ENCODE data around the gene CHAC1.

The CHAC1 gene

GRCh38 chr15:40921949-40922607, 31.2 kb upstream of the CHAC1 start:
- in situ Hi-C loops (cut with MboI; ENCODE audit: low sequenced_read_pairs): loop anchor here (25.0 kb wide), 1 partner anchor 1140 kb away; no protein-coding TSS in a partner anchor

GRCh38 chr15:40922608-40923005, 30.7 kb upstream of the CHAC1 start:
- in situ Hi-C loops (cut with MboI; ENCODE audit: low sequenced_read_pairs): loop anchor here (25.0 kb wide), 1 partner anchor 1140 kb away; no protein-coding TSS in a partner anchor

- in situ Hi-C loops (cut with MboI; ENCODE audit: low sequenced_read_pairs): loop anchor here (25.0 kb wide), 1 partner anchor 1139 kb away; no protein-coding TSS in a partner anchor
These were observed 29.7 kb upstream of the CHAC1 start for GRCh38 chr15:40923551-40923950.

GRCh38 chr15:40925495-40925862, 27.8 kb upstream of the CHAC1 start:
- in situ Hi-C loops (cut with MboI; ENCODE audit: low sequenced_read_pairs): no loop called here

- in situ Hi-C loops (cut with MboI; ENCODE audit: low sequenced_read_pairs): no loop called here
These were observed 27.2 kb upstream of the CHAC1 start for GRCh38 chr15:40925863-40926658.

- in situ Hi-C loops (cut with MboI; ENCODE audit: low sequenced_read_pairs): no loop called here
These were observed 26.4 kb upstream of the CHAC1 start for GRCh38 chr15:40926659-40927494.

- in situ Hi-C loops (cut with MboI; ENCODE audit: low sequenced_read_pairs): no loop called here
These were observed 25.8 kb upstream of the CHAC1 start for GRCh38 chr15:40927495-40927872.

GRCh38 chr15:40927873-40928806, 25.1 kb upstream of the CHAC1 start:
- in situ Hi-C loops (cut with MboI; ENCODE audit: low sequenced_read_pairs): no loop called here

- in situ Hi-C loops (cut with MboI; ENCODE audit: low sequenced_read_pairs): no loop called here
These were observed 24.2 kb upstream of the CHAC1 start, which contains the start of gene DLL4 for GRCh38 chr15:40928821-40929659. Gene DLL4, plus strand, starts transcription at chr15:40929340. Its CDS starts 329 bp downstream, at chr15:40929669.

GRCh38 chr15:40929660-40930429, 23.4 kb upstream of the CHAC1 start:
- in situ Hi-C loops (cut with MboI; ENCODE audit: low sequenced_read_pairs): no loop called here

- in situ Hi-C loops (cut with MboI; ENCODE audit: low sequenced_read_pairs): no loop called here
These were observed 22.6 kb upstream of the CHAC1 start for GRCh38 chr15:40930430-40931299.

GRCh38 chr15:40931300-40932142, 21.8 kb upstream of the CHAC1 start:
- in situ Hi-C loops (cut with MboI; ENCODE audit: low sequenced_read_pairs): no loop called here

GRCh38 chr15:40932156-40932555, 21.1 kb upstream of the CHAC1 start:
- in situ Hi-C loops (cut with MboI; ENCODE audit: low sequenced_read_pairs): no loop called here

- in situ Hi-C loops (cut with MboI; ENCODE audit: low sequenced_read_pairs): no loop called here
These were observed 20.4 kb upstream of the CHAC1 start for GRCh38 chr15:40932649-40933516.

- in situ Hi-C loops (cut with MboI; ENCODE audit: low sequenced_read_pairs): no loop called here
These were observed 19.8 kb upstream of the CHAC1 start for GRCh38 chr15:40933517-40933902.

GRCh38 chr15:40934457-40934856, 18.8 kb upstream of the CHAC1 start:
- in situ Hi-C loops (cut with MboI; ENCODE audit: low sequenced_read_pairs): no loop called here
